ENCODE data around the gene CSNK2B. TPM values are rescaled to one million over a fixed set of nuclear protein-coding genes. Genes with fewer than 3 reads are reported as not detected.

CSNK2B gene
- total RNA-seq = 219 and 224 TPM in 2 replicates

GRCh38 chr6:31665501-31666336 is at the start of gene CSNK2B:
Gene CSNK2B (plus strand): TSS chr6:31666080. CDS start chr6:31666832, 752 bp downstream.
- intact Hi-C loops (cut with micrococcal nuclease) = loop anchor here (1.0 to 10.0 kb wide), 20 partner anchors 13 to 1749 kb away; partner anchors contain the start of genes ABCF1, ABHD16A, AGPAT1 and ATF6B

GRCh38 chr6:31617010-31617409 is 48.9 kb upstream of the CSNK2B start:
- intact Hi-C loops (cut with micrococcal nuclease) = no loop called here

DNA sequence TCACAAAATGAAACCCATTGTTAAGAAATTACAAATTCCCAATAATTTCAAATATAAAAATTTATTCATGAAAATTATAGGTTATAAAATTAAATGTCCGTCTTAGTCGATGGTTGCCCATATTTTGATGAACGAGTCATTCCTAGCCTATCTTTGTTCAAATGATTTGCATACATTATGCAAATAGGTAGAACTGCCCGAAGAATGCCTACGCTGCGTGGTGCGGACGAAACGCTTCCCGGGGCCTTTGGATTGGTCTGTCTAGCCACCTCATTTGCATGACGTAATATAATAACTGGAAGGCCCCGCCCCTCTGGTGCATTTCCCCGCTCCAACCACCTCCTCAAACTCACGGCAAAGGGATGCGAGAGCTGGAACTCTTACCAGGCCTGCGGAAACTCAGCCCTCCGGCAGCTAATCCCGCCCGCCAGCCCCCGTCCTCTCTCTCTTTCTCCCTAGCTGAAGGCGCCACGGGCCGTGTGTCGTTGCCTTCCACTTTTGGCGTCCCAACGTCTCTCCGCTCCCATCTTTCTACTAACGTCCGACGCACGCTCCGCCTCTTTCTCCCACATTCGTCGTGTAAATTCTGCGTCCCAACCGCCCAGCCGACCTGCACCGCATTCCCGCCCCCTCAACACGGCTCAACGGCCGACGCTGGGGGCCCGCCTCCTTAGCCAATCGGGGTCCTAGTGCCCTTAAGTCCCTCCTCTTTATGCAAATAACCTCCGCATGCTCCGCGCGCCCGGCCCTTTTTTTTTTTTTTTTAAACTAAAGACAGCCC is 45.9 kb upstream of the CSNK2B start:
- intact Hi-C loops (cut with micrococcal nuclease) = loop anchor here (1.0 to 5.0 kb wide), 21 partner anchors 32 to 900 kb away; partner anchors contain the start of genes ABHD16A, ATF6B, BAG6 and CCHCR1

DNA sequence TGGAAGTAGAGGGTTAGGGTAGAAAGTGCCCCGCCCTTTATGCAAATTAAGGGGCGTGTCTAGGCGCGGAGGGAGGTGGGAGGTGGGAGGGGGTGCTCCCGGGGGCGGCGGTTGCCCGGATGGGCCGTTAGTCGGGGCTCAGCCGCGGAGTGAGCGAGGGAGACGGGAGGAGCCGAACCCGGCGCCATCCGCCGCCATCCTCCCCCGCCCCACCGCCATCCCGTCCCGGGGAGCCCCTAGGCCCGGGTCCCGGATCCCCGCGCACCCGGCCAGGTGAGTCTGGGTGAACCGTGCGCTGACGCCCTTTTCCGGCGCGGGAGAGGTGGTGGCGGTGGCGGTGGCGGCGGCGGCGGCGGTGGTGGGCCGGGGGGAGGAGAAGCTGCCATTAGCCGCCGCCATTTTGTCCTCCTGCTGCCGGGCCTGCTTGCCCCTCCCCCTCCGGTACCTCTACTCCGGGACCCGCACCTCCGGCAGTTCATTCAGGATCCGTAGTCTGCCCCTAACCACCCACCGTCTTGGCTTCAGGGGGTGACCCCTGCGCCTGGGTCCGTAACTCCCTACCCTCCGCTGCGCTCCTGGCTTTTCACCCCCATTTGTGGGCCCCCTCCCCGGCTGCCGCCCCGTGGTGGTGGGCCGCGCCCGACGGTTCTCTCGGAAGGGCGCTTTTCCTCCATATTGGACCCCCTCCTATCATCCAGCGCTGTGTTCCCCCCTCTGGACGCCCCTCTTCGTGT is 45.1 kb upstream of the CSNK2B start, which contains the start of gene PRRC2A:
Gene PRRC2A, plus strand, starts transcription at position 130 of the 734 bp plus-strand sequence. CDS start 2,075 bp downstream, outside the sequence.
- intact Hi-C loops (cut with micrococcal nuclease) = loop anchor here (1.0 to 5.0 kb wide), 21 partner anchors 32 to 900 kb away; partner anchors contain the start of genes ABHD16A, ATF6B, BAG6 and CCHCR1

GRCh38 chr6:31621320-31621939 is 44.5 kb upstream of the CSNK2B start:
- intact Hi-C loops (cut with micrococcal nuclease) = loop anchor here (2.0 to 5.0 kb wide), 4 partner anchors 41 to 464 kb away; partner anchors contain the start of genes CCHCR1, HSPA1B, NELFE and SKIC2

DNA sequence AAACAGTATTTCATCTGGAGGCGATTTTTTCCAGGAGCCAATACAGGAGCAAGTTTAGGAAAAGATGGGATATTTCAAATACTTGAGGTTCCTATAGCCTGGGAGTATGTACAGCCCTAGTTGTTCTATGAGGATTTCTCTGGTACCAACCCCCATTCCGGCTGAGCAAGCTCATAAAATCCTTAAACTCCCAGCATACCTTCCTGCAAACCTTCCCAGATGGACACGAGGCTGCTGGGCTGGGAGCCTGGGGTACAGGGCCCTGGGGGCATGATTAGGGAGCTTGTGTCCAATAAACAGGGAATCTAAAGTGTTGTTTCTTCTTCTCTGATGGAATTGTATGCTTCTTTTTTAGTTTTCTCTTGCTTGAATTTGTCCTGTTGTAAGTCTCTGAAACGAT is 43.9 kb upstream of the CSNK2B start:
- intact Hi-C loops (cut with micrococcal nuclease) = loop anchor here (2.0 to 5.0 kb wide), 4 partner anchors 41 to 465 kb away; partner anchors contain the start of genes CCHCR1, HSPA1B, NELFE and SKIC2

DNA sequence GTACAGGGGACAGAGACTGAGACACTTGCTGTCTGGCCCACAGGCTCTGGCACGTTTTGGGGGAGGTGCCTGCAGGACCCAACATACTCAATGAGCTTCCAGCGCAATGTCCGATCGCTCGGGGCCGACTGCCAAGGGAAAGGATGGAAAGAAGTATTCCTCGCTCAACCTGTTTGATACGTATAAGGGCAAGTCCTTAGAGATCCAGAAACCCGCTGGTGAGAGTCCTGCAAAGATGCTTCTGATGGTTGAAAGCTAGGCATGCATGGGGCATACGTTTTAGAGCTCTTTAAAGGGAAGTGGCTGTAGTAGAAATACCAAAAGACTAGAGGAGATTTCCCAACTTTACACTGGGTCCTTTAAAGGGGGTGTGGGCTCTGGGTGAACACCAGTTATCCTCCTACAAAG is 43.2 kb upstream of the CSNK2B start:
- intact Hi-C loops (cut with micrococcal nuclease) = loop anchor here (5.0 kb wide), 1 partner anchor 465 kb away; the partner anchor contains the start of genes CCHCR1 and TCF19

DNA sequence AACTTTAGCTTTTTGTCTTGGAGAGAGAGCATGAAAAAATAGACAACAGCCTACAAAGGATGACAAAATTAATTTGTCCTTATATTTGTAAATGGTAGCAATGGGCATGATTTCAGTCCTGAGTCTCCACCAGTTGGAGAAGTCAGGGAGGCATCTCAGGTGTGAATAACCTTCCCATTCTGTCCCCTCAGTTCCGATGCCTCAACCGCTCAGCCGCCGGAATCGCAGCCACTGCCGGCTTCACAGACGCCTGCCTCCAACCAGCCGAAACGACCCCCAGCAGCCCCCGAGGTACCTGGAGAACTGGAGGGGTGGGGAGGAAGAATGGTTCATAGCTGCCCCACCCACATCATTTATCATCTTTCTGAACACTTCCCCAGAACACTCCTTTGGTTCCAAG is 41.8 kb upstream of the CSNK2B start:
- intact Hi-C loops (cut with micrococcal nuclease) = loop anchor here (5.0 kb wide), 1 partner anchor 467 kb away; the partner anchor contains the start of genes CCHCR1 and TCF19

DNA sequence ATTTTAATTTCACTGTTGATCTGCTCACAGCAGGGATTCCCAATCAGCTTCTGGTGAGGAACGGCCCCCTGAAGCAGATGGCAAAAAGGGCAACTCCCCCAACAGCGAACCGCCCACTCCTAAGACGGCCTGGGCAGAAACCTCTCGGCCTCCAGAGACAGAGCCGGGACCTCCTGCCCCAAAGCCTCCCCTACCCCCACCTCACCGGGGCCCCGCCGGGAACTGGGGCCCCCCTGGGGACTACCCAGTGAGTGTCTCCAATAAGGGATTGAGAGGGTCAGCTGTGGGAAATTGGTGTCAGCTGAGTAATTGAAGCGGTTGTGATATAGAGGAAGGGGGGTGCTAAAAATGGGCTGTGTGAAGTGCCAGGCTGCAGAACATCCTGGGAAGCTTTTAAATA is 38.9 kb upstream of the CSNK2B start:
- intact Hi-C loops (cut with micrococcal nuclease) = no loop called here

DNA sequence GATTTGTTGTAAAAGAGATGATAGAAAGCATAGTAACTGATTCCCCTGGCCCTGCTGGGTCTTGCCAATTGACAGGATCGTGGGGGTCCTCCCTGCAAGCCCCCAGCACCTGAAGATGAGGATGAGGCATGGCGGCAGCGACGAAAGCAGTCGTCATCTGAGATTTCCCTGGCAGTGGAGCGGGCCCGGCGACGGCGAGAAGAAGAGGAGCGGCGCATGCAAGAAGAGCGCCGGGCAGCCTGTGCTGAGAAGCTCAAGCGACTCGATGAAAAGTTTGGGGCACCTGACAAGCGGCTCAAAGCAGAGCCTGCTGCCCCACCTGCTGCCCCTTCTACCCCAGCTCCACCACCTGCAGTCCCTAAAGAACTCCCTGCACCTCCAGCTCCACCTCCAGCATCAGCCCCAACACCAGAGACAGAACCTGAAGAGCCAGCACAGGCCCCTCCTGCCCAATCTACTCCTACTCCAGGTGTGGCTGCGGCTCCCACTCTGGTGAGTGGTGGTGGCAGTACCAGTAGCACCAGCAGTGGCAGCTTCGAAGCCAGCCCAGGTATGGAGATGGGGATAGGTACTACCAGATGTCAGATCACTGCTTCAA is 38.1 kb upstream of the CSNK2B start:
- intact Hi-C loops (cut with micrococcal nuclease) = no loop called here

GRCh38 chr6:31629014-31629413 is 36.9 kb upstream of the CSNK2B start:
- intact Hi-C loops (cut with micrococcal nuclease) = no loop called here

- intact Hi-C loops (cut with micrococcal nuclease) = no loop called here
These were observed 35.5 kb upstream of the CSNK2B start for GRCh38 chr6:31630177-31630934.

DNA sequence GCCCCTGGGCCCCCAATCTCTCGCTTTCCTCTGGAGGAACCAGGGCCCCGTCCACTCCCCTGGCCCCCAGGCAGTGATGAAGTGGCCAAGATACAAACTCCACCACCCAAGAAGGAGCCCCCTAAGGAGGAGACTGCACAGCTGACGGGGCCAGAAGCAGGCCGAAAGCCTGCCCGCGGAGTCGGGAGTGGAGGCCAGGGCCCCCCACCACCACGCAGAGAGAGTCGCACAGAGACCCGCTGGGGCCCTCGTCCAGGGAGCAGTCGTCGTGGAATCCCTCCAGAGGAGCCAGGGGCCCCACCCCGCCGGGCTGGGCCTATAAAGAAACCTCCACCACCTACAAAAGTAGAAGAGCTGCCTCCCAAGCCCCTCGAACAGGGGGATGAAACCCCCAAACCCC is 34.7 kb upstream of the CSNK2B start:
- intact Hi-C loops (cut with micrococcal nuclease) = no loop called here

DNA sequence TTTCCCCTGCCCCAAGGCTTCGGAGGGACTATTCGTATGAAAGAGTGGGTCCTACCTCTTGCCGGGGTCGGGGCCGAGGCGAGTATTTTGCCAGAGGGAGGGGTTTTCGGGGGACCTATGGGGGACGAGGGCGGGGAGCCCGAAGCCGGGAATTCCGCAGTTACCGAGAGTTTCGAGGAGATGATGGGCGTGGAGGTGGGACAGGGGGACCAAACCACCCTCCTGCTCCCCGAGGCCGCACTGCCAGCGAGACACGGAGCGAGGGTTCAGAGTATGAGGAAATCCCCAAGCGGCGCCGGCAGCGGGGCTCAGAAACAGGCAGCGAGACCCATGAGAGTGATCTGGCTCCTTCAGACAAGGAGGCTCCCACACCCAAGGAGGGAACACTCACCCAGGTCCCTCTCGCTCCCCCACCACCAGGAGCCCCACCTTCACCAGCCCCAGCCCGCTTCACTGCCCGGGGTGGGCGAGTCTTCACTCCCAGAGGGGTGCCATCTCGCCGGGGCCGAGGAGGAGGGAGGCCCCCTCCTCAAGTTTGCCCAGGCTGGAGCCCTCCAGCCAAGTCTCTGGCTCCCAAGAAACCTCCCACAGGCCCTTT is 34.1 kb upstream of the CSNK2B start:
- intact Hi-C loops (cut with micrococcal nuclease) = no loop called here

DNA sequence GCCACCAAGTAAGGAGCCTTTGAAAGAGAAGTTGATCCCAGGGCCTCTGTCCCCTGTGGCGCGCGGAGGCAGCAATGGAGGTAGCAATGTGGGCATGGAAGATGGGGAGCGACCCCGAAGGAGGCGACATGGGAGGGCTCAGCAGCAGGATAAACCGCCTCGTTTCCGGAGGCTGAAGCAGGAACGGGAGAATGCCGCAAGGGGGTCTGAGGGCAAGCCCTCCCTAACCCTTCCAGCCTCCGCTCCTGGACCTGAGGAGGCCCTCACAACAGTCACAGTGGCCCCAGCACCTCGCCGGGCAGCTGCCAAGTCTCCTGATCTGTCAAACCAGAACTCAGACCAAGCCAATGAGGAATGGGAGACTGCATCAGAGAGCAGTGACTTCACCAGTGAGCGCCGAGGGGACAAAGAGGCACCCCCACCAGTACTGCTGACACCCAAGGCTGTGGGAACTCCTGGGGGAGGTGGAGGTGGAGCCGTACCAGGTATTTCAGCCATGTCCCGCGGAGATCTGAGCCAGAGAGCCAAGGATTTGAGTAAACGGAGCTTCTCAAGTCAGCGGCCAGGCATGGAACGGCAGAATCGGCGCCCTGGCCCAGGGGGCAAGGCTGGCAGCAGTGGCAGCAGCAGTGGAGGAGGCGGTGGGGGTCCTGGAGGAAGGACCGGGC is 33.5 kb upstream of the CSNK2B start:
- intact Hi-C loops (cut with micrococcal nuclease) = no loop called here

GRCh38 chr6:31633447-31633846 is 32.4 kb upstream of the CSNK2B start:
- intact Hi-C loops (cut with micrococcal nuclease) = no loop called here

DNA sequence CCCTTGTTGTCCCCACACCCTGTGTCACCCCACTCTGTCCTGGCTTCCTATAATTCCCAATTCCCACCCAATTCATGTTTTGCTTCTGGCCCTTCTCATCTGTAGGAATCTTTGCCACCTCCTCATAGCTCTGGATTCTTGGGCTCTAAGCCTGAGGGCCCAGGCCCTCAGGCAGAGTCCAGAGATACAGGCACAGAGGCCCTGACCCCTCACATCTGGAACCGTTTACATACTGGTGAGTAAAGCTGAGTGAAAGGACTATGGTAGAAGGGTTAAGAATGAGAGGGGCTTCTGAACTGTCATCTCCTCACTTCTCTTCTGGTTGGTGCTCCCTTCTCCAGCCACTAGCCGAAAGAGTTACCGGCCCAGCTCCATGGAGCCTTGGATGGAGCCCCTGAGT is 31.7 kb upstream of the CSNK2B start:
- intact Hi-C loops (cut with micrococcal nuclease) = no loop called here

DNA sequence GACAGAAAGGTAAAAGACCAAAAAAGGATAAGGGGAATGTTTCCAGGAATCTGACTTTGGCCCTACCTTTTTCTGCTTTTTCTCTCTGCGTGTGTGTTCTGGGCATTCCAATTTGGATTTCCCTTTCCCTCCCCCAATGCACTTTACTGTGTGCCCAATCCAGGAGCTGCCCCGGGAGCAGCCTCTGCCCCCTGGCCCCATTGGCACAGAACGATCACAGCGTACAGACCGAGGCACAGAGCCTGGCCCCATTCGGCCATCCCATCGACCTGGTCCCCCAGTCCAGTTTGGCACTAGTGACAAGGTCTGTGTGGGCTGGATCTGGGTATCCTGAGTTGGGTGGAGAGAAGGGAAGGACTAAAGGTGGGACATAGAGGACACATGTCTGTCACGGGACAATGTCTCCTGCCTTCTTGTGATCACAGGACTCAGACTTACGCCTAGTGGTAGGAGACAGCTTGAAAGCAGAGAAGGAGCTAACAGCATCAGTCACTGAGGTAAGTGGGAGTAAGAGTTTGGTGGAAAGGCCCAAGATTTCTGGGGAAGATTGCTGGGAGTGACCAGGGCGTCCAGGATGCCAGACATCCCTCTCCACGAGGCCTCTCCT is 30.8 kb upstream of the CSNK2B start:
- intact Hi-C loops (cut with micrococcal nuclease) = no loop called here
